ENCODE measurements around the gene STRC. TPM values are rescaled to one million over a fixed set of nuclear protein-coding genes. Genes with fewer than 3 reads are reported as not detected.
"Not testable (repeated sequence)": the region's sequence is repeated elsewhere in the genome, so short reads cannot be mapped to it uniquely, and the experiment has no call there.

Gene STRC
- total and polyA plus RNA-seq, 2 donors, result 0.05 to 1.8 TPM

DNA sequence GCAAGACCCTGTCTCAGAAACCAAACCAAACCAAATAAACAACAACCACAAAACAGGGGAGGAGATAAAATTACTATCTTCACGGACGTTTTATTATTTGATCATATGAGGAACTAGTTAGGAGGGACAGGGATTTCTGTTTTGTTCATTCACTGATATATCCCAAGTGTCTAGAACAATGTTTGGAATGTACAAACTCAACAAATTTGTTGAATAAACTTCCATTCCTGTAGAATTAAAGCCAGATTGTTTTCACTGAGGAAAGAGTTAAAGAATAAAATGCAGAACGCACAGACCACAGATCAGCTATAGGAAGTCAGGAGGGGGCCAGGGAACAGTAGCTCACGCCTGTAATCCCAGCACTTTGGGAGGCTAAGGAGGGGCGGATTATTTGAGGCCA lies 6.5 kb upstream of the STRC start:
- Histone ChIP-seq H3K4me1 (ENCODE audit: control insufficient read depth in 2 of 2, insufficient read depth in 2 of 2, low read length in 2 of 2) (no peaks in the 10 kb centered on the region), H3K4me3 (ENCODE audit: low read length in 2 of 2) (no peak overlapping the region), H3K27me3 (ENCODE audit: control insufficient read depth in 2 of 2, insufficient read depth in 1 of 2, low read length in 1 of 2) (no peaks in the 10 kb centered on the region), H3K36me3 (ENCODE audit: control insufficient read depth in 2 of 2, insufficient read depth in 2 of 2, low read length in 1 of 2) (no peaks in the 10 kb centered on the region), H3K9me3 (ENCODE audit: control insufficient read depth in 2 of 2, insufficient read depth in 1 of 2, low read length in 1 of 2) (no peaks in the 10 kb centered on the region), H3K27ac (ENCODE audit: low read depth in 1 of 2, low read length in 1 of 2) (no peak overlapping the region)
- DNase-seq (ENCODE audit: low read depth in 6 of 9, low spot score in 9 of 9), result no peak
- WGBS, result 28% methylated on average over 5 of the region's 5 CpGs

DNA sequence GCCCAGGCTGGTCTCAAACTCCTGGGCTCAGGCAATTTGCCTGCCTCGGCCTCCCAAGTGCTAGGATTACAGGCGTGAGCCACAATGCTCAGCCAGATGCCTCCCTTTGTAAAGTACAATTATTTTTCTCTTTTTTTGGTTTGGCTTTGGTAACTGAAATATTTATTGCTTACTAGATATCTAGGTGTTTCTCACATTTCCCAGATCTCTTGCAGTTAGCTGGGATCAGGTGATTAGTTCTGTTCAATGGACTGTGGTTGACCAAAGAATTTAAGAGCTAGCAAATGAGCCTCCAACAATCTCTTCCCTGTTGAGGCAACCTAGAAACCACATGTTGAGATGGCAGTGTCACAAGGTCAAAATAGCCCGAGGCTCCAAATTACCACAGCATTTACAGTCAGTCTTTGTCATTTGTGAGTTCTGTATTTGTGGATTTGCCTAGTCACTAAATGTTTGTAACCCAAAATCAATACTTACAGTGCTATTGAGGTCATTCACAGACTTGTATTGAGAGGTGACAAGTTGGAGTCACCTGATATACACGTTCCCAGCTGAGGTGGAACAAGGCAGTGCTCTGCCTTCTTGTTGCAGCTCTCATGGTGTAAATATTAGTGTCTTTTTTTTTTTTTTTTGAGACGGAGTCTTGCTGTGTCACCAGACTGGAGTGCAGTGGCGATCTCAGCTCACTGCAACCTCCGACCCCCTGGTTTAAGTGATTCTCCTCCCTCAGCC lies 3.6 kb upstream of the STRC start:
- WGBS, result 90% methylated on average over 5 of the region's 7 CpGs
- H3K27ac ChIP-seq (ENCODE audit: low read depth in 1 of 2, low read length in 1 of 2); DNase-seq (ENCODE audit: low read depth in 6 of 9, low spot score in 9 of 9); H3K4me1 ChIP-seq (ENCODE audit: control insufficient read depth in 2 of 2, insufficient read depth in 2 of 2, low read length in 2 of 2); H3K4me3 ChIP-seq (ENCODE audit: low read length in 2 of 2); H3K27me3 ChIP-seq (ENCODE audit: control insufficient read depth in 2 of 2, insufficient read depth in 1 of 2, low read length in 1 of 2); H3K9me3 ChIP-seq (ENCODE audit: control insufficient read depth in 2 of 2, insufficient read depth in 1 of 2, low read length in 1 of 2); H3K36me3 ChIP-seq (ENCODE audit: control insufficient read depth in 2 of 2, insufficient read depth in 2 of 2, low read length in 1 of 2): not testable (repeated sequence)

GRCh38 chr15:43617750-43618149 lies 850 bp downstream of the STRC start:
- H3K27me3 ChIP-seq (ENCODE audit: control insufficient read depth in 2 of 2, insufficient read depth in 1 of 2, low read length in 1 of 2); H3K4me1 ChIP-seq (ENCODE audit: control insufficient read depth in 2 of 2, insufficient read depth in 2 of 2, low read length in 2 of 2); DNase-seq (ENCODE audit: low read depth in 6 of 9, low spot score in 9 of 9); H3K27ac ChIP-seq (ENCODE audit: low read depth in 1 of 2, low read length in 1 of 2); H3K9me3 ChIP-seq (ENCODE audit: control insufficient read depth in 2 of 2, insufficient read depth in 1 of 2, low read length in 1 of 2); H3K4me3 ChIP-seq (ENCODE audit: low read length in 2 of 2); H3K36me3 ChIP-seq (ENCODE audit: control insufficient read depth in 2 of 2, insufficient read depth in 2 of 2, low read length in 1 of 2): not testable (repeated sequence)
- 86% methylated on average over 3 of the region's 8 CpGs for WGBS

GRCh38 chr15:43602233-43602632 lies 16.4 kb downstream of the STRC start:
- 96% methylated on average over 6 of the region's 6 CpGs for WGBS
- DNase-seq (ENCODE audit: low read depth in 6 of 9, low spot score in 9 of 9); H3K27me3 ChIP-seq (ENCODE audit: control insufficient read depth in 2 of 2, insufficient read depth in 1 of 2, low read length in 1 of 2); H3K36me3 ChIP-seq (ENCODE audit: control insufficient read depth in 2 of 2, insufficient read depth in 2 of 2, low read length in 1 of 2); H3K4me1 ChIP-seq (ENCODE audit: control insufficient read depth in 2 of 2, insufficient read depth in 2 of 2, low read length in 2 of 2); H3K9me3 ChIP-seq (ENCODE audit: control insufficient read depth in 2 of 2, insufficient read depth in 1 of 2, low read length in 1 of 2); H3K4me3 ChIP-seq (ENCODE audit: low read length in 2 of 2); H3K27ac ChIP-seq (ENCODE audit: low read depth in 1 of 2, low read length in 1 of 2): not testable (repeated sequence)

- H3K4me3 ChIP-seq (ENCODE audit: low read length in 2 of 2); H3K4me1 ChIP-seq (ENCODE audit: control insufficient read depth in 2 of 2, insufficient read depth in 2 of 2, low read length in 2 of 2); DNase-seq (ENCODE audit: low read depth in 6 of 9, low spot score in 9 of 9); H3K27ac ChIP-seq (ENCODE audit: low read depth in 1 of 2, low read length in 1 of 2); H3K9me3 ChIP-seq (ENCODE audit: control insufficient read depth in 2 of 2, insufficient read depth in 1 of 2, low read length in 1 of 2); H3K27me3 ChIP-seq (ENCODE audit: control insufficient read depth in 2 of 2, insufficient read depth in 1 of 2, low read length in 1 of 2); H3K36me3 ChIP-seq (ENCODE audit: control insufficient read depth in 2 of 2, insufficient read depth in 2 of 2, low read length in 1 of 2): not testable (repeated sequence)
- WGBS, result no CpG with 5 or more reads among the region's 2 CpGs
These were observed 18.4 kb downstream of the STRC start for GRCh38 chr15:43600200-43600599.

GRCh38 chr15:43599131-43599530 lies 19.5 kb downstream of the STRC start:
- H3K36me3 ChIP-seq (ENCODE audit: control insufficient read depth in 2 of 2, insufficient read depth in 2 of 2, low read length in 1 of 2); H3K27me3 ChIP-seq (ENCODE audit: control insufficient read depth in 2 of 2, insufficient read depth in 1 of 2, low read length in 1 of 2); H3K4me1 ChIP-seq (ENCODE audit: control insufficient read depth in 2 of 2, insufficient read depth in 2 of 2, low read length in 2 of 2); H3K9me3 ChIP-seq (ENCODE audit: control insufficient read depth in 2 of 2, insufficient read depth in 1 of 2, low read length in 1 of 2); DNase-seq (ENCODE audit: low read depth in 6 of 9, low spot score in 9 of 9); H3K27ac ChIP-seq (ENCODE audit: low read depth in 1 of 2, low read length in 1 of 2); H3K4me3 ChIP-seq (ENCODE audit: low read length in 2 of 2): not testable (repeated sequence)
- WGBS, result 96% methylated on average over 6 of the region's 6 CpGs

DNA sequence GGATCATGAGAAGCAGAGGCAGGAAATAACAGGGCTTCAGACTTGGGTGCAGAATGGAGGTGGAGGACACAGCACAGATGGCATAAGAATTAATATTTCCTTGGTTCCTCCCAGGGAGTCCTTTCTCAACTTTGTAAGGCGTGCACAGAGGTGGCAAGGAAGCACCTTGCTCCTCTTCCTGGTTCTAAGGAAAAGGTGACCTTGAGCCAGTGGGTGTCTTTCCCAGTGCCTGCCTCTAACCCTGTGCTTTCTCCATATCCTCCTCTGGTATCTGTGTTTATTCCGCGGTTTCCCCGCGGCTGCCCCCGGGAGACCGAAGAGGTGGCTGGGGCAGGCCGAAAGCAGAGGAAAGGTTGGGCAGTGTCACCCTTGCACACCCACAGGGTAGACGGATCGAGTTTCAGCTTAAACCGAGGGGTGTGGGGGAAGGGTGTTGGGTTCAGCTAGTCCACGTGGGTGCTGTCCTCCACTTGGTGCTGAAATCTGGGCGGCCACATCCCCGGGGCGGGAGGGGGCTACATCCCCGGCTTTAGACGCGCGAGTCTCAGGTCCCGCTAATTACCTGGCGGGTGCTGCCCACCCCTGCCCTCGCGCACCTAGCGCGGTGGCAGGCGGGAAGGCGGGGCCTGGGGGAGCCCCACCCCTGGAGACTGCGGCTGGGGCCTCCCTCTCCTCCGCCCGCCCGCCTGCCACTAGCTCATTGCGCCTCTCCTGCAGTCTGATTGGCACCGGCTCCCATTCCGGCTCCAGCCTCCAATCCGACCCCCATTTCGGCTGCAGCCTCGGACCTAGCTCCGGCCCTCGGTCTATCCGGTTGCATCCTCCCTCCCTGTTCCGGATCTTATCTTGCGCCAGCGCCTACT lies 25.0 kb downstream of the STRC start, which contains the start of gene CKMT1B:
Gene CKMT1B (plus strand): TSS at position 700 of the 863 bp plus-strand sequence. CDS start 192 bp downstream, outside the sequence.
- not testable (repeated sequence) for H3K4me3 ChIP-seq (ENCODE audit: low read length in 2 of 2); H3K27me3 ChIP-seq (ENCODE audit: control insufficient read depth in 2 of 2, insufficient read depth in 1 of 2, low read length in 1 of 2); H3K27ac ChIP-seq (ENCODE audit: low read depth in 1 of 2, low read length in 1 of 2); DNase-seq (ENCODE audit: low read depth in 6 of 9, low spot score in 9 of 9); H3K9me3 ChIP-seq (ENCODE audit: control insufficient read depth in 2 of 2, insufficient read depth in 1 of 2, low read length in 1 of 2); H3K4me1 ChIP-seq (ENCODE audit: control insufficient read depth in 2 of 2, insufficient read depth in 2 of 2, low read length in 2 of 2); H3K36me3 ChIP-seq (ENCODE audit: control insufficient read depth in 2 of 2, insufficient read depth in 2 of 2, low read length in 1 of 2)
- no CpG with 5 or more reads among the region's 43 CpGs for WGBS

GRCh38 chr15:43592841-43593240 lies 25.8 kb downstream of the STRC start:
- H3K4me1 ChIP-seq (ENCODE audit: control insufficient read depth in 2 of 2, insufficient read depth in 2 of 2, low read length in 2 of 2); H3K4me3 ChIP-seq (ENCODE audit: low read length in 2 of 2); H3K27ac ChIP-seq (ENCODE audit: low read depth in 1 of 2, low read length in 1 of 2); H3K9me3 ChIP-seq (ENCODE audit: control insufficient read depth in 2 of 2, insufficient read depth in 1 of 2, low read length in 1 of 2); H3K36me3 ChIP-seq (ENCODE audit: control insufficient read depth in 2 of 2, insufficient read depth in 2 of 2, low read length in 1 of 2); DNase-seq (ENCODE audit: low read depth in 6 of 9, low spot score in 9 of 9); H3K27me3 ChIP-seq (ENCODE audit: control insufficient read depth in 2 of 2, insufficient read depth in 1 of 2, low read length in 1 of 2): not testable (repeated sequence)
- WGBS, result 38% methylated on average over 4 of the region's 8 CpGs

GRCh38 chr15:43589778-43590466 lies 28.7 kb downstream of the STRC start, which contains the start of gene PPIP5K1:
TSS of gene PPIP5K1 (minus strand) at chr15:43590208. CDS start at chr15:43584504, 5,704 bp downstream.
- not testable (repeated sequence) for H3K4me3 ChIP-seq (ENCODE audit: low read length in 2 of 2); H3K4me1 ChIP-seq (ENCODE audit: control insufficient read depth in 2 of 2, insufficient read depth in 2 of 2, low read length in 2 of 2); H3K36me3 ChIP-seq (ENCODE audit: control insufficient read depth in 2 of 2, insufficient read depth in 2 of 2, low read length in 1 of 2); H3K27ac ChIP-seq (ENCODE audit: low read depth in 1 of 2, low read length in 1 of 2); DNase-seq (ENCODE audit: low read depth in 6 of 9, low spot score in 9 of 9); H3K9me3 ChIP-seq (ENCODE audit: control insufficient read depth in 2 of 2, insufficient read depth in 1 of 2, low read length in 1 of 2); H3K27me3 ChIP-seq (ENCODE audit: control insufficient read depth in 2 of 2, insufficient read depth in 1 of 2, low read length in 1 of 2)
- WGBS, result no CpG with 5 or more reads among the region's 54 CpGs
